Measurements from ENCODE around the gene TOE1.

The TOE1 gene

DNA sequence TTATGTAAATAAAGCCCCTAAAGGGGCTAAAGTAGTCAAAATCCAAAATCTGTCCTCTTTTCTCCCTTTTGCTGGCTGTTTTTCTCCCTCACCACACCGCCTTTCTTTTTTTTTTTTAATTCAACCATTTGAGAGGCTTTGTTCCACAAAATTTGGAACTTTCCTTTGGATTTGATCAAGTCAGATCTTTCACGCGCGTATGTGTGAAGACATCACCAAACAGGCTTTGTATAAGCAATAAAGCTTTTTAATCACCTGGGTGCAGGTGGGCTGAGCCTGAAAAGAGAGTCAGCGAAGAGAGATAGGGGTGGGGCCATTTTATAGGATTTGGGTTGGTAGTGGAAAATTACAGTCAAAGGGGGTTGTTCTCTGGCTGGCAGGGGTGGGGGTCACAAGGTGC is 18.5 kb upstream of the TOE1 start:
- no peaks in the 10 kb centered on the region for H3K9me3 ChIP-seq (ENCODE audit: low read depth, low read length)
- no peak overlapping the region for H3K27ac ChIP-seq
- H3K4me3 ChIP-seq = no peak overlapping the region
- TF ChIP-seq POLR2AphosphoS5 (IDR thresholded peaks at IDR 0.05; ENCODE audit: borderline replicate concordance, low read depth, low read length) (no peak), FOXP2 (optimal IDR thresholded peaks at IDR 0.05; ENCODE audit: control extremely low read depth, extremely low read length, insufficient read depth) (no peak), EZH2 (IDR thresholded peaks at IDR 0.05) (no peak)
- H3K9ac ChIP-seq (ENCODE audit: insufficient read length) = no peak overlapping the region
- H3K36me3 ChIP-seq (ENCODE audit: insufficient read depth, low read length) = no peaks in the 10 kb centered on the region
- DNase-seq (ENCODE audit: low read depth, low spot score) = no peak

DNA sequence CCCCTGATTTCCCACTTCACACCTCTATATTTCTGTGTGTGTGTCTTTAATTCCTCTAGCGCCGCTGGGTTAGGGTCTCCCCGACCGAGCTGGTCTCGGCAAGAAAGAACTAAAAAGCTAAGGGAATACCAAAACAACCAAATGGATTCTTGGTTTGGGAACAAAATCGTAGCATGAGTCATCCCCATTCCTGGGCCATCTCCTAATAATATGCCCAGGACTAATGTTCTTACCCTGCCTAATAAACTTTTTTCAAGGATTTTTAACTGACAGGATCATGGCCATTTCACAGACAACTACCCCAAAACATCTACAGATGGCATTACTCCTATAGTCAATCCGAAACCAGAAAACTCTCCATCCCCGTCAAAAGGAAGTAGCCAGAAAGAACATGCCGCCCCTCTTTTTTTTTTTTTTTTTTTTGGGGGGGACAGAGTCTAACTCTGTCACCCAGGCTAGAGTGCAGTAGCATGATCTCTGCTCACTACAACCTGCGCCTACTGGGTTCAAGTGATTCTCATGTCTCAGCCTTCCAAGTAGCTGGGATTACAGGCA is 17.4 kb upstream of the TOE1 start:
- H3K4me3 ChIP-seq = no peak overlapping the region
- H3K27ac ChIP-seq = no peak overlapping the region
- no peak for DNase-seq (ENCODE audit: low read depth, low spot score)
- no peak overlapping the region for H3K9ac ChIP-seq (ENCODE audit: insufficient read length)
- H3K9me3 ChIP-seq (ENCODE audit: low read depth, low read length) = no peaks in the 10 kb centered on the region
- TF ChIP-seq FOXP2 (optimal IDR thresholded peaks at IDR 0.05; ENCODE audit: control extremely low read depth, extremely low read length, insufficient read depth) (no peak), EZH2 (IDR thresholded peaks at IDR 0.05) (no peak), POLR2AphosphoS5 (IDR thresholded peaks at IDR 0.05; ENCODE audit: borderline replicate concordance, low read depth, low read length) (no peak)
- H3K36me3 ChIP-seq (ENCODE audit: insufficient read depth, low read length) = no peaks in the 10 kb centered on the region

DNA sequence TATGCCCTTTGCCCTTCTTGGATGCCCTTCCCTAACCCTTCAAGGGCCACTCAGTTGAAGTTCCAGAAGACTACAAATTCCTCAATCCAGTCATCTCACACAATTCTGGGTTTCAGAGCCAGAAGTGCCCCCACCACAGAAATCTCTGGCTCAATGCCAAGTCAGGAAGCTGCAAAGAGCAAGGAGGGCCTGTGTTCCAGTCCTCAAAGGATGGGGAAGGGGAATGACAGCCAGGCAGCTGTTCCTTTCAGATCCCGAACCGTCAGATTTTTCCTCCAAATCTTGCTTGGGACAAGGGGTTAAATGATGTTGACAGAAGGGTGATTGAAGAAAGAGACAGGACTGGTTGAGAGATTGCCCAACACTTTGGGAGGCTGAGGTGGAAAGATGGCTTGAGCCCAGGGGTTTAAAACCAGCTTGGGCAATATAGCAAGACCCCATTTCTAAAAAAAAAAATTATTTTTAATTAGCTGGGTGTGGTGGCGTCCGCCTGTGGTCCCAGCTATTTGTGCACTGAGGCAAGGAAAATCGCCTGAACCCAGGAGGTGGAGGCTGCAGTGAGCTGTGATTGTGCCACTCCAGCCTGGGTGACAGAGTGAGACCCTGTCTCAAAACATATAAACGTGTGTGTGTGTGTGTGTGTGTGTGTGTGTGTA is 14.0 kb upstream of the TOE1 start:
- Histone ChIP-seq H3K9ac (ENCODE audit: insufficient read length) (no peak overlapping the region), H3K4me3 (no peak overlapping the region), H3K36me3 (ENCODE audit: insufficient read depth, low read length) (no peaks in the 10 kb centered on the region), H3K27ac (no peak overlapping the region), H3K9me3 (ENCODE audit: low read depth, low read length) (no peaks in the 10 kb centered on the region)
- no peak for DNase-seq (ENCODE audit: low read depth, low spot score)
- TF ChIP-seq FOXP2 (optimal IDR thresholded peaks at IDR 0.05; ENCODE audit: control extremely low read depth, extremely low read length, insufficient read depth) (no peak), POLR2AphosphoS5 (IDR thresholded peaks at IDR 0.05; ENCODE audit: borderline replicate concordance, low read depth, low read length) (no peak), EZH2 (IDR thresholded peaks at IDR 0.05) (no peak)

DNA sequence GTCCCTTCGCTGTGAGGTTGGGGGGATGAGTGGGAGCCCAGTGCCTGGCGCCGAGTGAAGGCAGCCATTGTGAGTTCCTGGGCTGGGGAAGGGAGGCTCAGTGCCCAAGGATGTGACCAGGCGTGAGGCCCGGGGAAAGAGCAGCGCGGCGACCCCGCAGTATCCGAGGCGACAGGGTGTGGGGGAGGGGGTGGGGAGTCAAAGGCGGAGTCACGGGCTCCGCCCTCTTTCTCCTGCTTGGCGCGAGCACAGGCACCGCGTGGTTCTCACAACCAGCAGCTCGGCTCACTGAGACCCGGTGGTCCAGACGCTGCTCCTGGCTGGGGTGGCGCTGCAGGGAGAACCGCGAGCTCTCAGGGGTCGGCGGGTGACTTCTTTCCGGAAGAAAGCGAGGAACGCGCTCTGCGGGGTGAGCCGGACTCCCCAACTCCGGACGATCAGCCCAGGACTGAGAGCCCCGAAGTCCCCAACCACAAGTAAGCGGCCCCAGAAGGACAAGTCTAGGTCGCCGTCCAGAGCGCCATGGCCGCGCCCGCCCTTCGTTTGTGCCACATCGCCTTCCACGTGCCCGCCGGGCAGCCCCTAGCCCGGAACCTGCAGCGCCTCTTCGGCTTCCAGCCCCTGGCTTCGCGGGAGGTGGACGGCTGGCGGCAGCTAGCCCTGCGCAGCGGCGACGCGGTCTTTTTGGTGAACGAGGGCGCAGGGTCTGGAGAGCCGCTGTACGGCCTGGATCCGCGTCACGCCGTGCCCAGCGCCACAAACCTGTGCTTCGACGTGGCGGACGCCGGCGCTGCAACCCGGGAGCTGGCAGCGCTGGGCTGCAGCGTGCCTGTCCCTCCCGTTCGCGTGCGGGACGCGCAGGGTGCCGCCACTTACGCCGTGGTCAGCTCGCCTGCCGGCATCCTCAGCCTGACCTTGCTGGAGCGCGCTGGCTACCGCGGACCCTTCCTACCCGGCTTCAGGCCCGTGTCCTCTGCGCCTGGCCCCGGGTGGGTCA is 13.0 kb upstream of the TOE1 start, which contains the start of gene HPDL:
TSS of gene HPDL (plus strand) at position 269 of the 997 bp plus-strand sequence. CDS start at position 523, 254 bp downstream.
- no peak for DNase-seq (ENCODE audit: low read depth, low spot score)
- Histone ChIP-seq H3K27ac (no peak within 1 kb of the TSS), H3K9me3 (ENCODE audit: low read depth, low read length) (no peaks in the 10 kb centered on the region), H3K36me3 (ENCODE audit: insufficient read depth, low read length) (no peaks in the 10 kb centered on the region), H3K4me3 (peak within 1 kb of the TSS; percentile 53), H3K9ac (ENCODE audit: insufficient read length) (no peak within 1 kb of the TSS)
- no peak for TF ChIP-seq EZH2 (IDR thresholded peaks at IDR 0.05)
- TF ChIP-seq FOXP2 (optimal IDR thresholded peaks at IDR 0.05; ENCODE audit: control extremely low read depth, extremely low read length, insufficient read depth) = no peak
- peak; percentile 89 for TF ChIP-seq POLR2AphosphoS5 (IDR thresholded peaks at IDR 0.05; ENCODE audit: borderline replicate concordance, low read depth, low read length)

DNA sequence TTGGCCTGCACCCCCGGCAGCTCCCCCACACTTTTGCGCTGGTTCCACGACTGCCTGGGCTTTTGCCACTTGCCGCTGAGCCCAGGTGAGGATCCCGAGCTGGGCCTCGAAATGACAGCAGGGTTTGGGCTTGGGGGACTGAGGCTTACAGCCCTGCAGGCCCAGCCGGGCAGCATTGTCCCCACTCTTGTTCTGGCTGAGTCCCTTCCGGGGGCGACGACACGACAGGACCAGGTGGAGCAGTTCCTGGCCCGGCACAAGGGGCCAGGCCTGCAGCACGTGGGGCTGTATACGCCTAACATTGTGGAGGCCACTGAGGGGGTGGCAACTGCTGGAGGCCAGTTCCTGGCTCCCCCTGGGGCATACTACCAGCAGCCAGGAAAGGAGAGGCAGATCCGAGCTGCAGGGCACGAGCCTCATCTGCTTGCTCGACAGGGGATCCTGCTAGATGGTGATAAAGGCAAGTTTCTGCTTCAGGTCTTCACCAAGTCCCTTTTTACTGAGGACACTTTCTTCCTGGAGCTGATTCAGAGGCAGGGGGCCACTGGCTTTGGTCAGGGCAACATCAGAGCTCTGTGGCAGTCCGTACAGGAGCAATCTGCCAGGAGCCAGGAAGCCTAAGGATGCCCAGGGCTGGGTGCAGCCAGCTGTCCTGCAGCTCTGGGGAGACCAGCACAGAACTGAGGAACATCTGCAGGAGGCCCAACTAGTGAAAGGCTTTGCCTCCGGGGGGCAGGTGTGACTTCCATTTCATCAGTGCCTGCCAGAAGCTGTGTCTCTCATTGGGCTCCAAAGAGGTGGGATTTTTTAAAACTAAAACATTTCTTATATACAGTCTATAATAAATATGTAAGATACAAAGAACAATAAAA is 12.1 kb upstream of the TOE1 start:
- Histone ChIP-seq H3K4me3 (peak overlapping the region; percentile 36; the same call in 1 of the 2 replicates), H3K9ac (ENCODE audit: insufficient read length) (no peak overlapping the region), H3K27ac (no peak overlapping the region), H3K36me3 (ENCODE audit: insufficient read depth, low read length) (no peaks in the 10 kb centered on the region), H3K9me3 (ENCODE audit: low read depth, low read length) (no peaks in the 10 kb centered on the region)
- TF ChIP-seq EZH2 (IDR thresholded peaks at IDR 0.05) (no peak), FOXP2 (optimal IDR thresholded peaks at IDR 0.05; ENCODE audit: control extremely low read depth, extremely low read length, insufficient read depth) (no peak), POLR2AphosphoS5 (IDR thresholded peaks at IDR 0.05; ENCODE audit: borderline replicate concordance, low read depth, low read length) (no peak)
- DNase-seq (ENCODE audit: low read depth, low spot score) = no peak

DNA sequence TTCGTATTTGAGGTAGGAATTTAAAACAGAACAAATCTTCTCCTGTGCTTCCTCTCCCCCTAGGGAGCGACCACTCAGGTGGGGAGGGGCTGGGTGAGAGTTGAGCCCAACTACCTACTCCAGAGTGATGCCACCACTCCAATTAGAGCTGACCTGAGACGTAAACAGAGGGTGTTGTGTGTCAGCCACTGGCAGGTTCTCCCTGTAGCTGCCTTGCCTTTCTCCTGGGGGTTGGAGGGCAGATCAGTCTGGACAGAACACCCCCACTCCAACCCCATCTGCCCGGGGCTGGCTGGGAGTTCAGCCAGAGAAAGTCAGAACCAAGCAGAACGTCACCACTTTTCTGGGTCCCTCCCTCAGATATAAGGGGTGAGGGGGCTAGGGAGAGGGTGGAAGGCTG is 11.3 kb upstream of the TOE1 start:
- H3K4me3 ChIP-seq = no peak overlapping the region
- H3K9ac ChIP-seq (ENCODE audit: insufficient read length) = no peak overlapping the region
- DNase-seq (ENCODE audit: low read depth, low spot score) = no peak
- no peak overlapping the region for H3K27ac ChIP-seq
- H3K9me3 ChIP-seq (ENCODE audit: low read depth, low read length) = no peaks in the 10 kb centered on the region
- TF ChIP-seq FOXP2 (optimal IDR thresholded peaks at IDR 0.05; ENCODE audit: control extremely low read depth, extremely low read length, insufficient read depth) (no peak), POLR2AphosphoS5 (IDR thresholded peaks at IDR 0.05; ENCODE audit: borderline replicate concordance, low read depth, low read length) (no peak), EZH2 (IDR thresholded peaks at IDR 0.05) (no peak)
- H3K36me3 ChIP-seq (ENCODE audit: insufficient read depth, low read length) = no peaks in the 10 kb centered on the region

DNA sequence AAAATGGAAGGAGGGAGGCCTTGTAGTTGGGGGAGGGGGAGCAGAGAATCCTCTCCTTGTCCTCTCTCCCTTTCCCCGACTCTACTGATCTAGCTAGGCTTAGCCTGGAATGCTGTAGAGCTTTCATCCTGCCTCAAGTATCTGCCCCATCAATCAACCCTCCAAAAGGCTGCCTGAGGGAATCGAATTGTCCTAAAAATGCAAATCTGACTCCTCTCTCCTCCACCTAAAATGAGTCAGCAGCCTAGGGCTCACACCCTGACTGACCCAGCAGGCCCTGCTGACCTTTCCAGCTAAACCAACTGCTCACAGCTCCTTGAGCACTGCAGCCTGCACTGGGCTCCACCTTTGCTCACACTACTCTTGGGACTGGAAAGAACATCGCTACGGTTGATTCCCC is 10.5 kb upstream of the TOE1 start:
- no peak for DNase-seq (ENCODE audit: low read depth, low spot score)
- Histone ChIP-seq H3K9ac (ENCODE audit: insufficient read length) (no peak overlapping the region), H3K9me3 (ENCODE audit: low read depth, low read length) (no peaks in the 10 kb centered on the region), H3K4me3 (no peak overlapping the region), H3K27ac (no peak overlapping the region), H3K36me3 (ENCODE audit: insufficient read depth, low read length) (no peaks in the 10 kb centered on the region)
- TF ChIP-seq EZH2 (IDR thresholded peaks at IDR 0.05) (no peak), POLR2AphosphoS5 (IDR thresholded peaks at IDR 0.05; ENCODE audit: borderline replicate concordance, low read depth, low read length) (no peak), FOXP2 (optimal IDR thresholded peaks at IDR 0.05; ENCODE audit: control extremely low read depth, extremely low read length, insufficient read depth) (no peak)
